Measurements from ENCODE around the gene NSD1. TPM values are rescaled to one million over a fixed set of nuclear protein-coding genes. Genes with fewer than 3 reads are reported as not detected.
"Not testable (repeated sequence)": the region's sequence is repeated elsewhere in the genome, so short reads cannot be mapped to it uniquely, and the experiment has no call there.

NSD1 gene
- total RNA-seq, 2 donors from 2014 or later = 150 to 190 TPM

GRCh38 chr5:177171961-177172360 is 38.4 kb downstream of the NSD1 start:
- Mint-ChIP-seq H3K4me3 (no peak overlapping the region), H3K27me3 (ENCODE audit: insufficient read depth) (no peaks in the 10 kb centered on the region), H3K9me3 (no peaks in the 10 kb centered on the region), H3K27ac (no peak overlapping the region), H3K4me1 (no peaks in the 10 kb centered on the region), H3K36me3 (ENCODE audit: low read depth) (peaks cover 52% of the 10 kb centered on the region)
- no peak for TF ChIP-seq CTCF (conservative IDR thresholded peaks at IDR 0.05)
- WGBS, 2 experiments (ENCODE audit: insufficient coverage in 1 of 2, insufficient read length in 1 of 2) = 80 to 95% methylated on average over 1 to 2 of the region's 2 CpGs
- Histone ChIP-seq H3K4me3 (ENCODE audit: low read length) (no peak overlapping the region), H3K27ac (ENCODE audit: low read depth, low read length) (no peak overlapping the region), H3K9ac (ENCODE audit: extremely low read depth, low read length, poor library complexity, severe bottlenecking) (no peak overlapping the region), H3K36me3 (ENCODE audit: control insufficient read depth, insufficient read depth, low read length) (peaks cover 62% of the 10 kb centered on the region), H3K4me1 (ENCODE audit: control insufficient read depth, insufficient read depth, low read length) (no peaks in the 10 kb centered on the region), H3K27me3 (ENCODE audit: control insufficient read depth, insufficient read depth, low read length, poor library complexity, severe bottlenecking) (no peaks in the 10 kb centered on the region), H3K9me3 (ENCODE audit: control insufficient read depth, low read length) (no peaks in the 10 kb centered on the region)
- DNase-seq = no peak

GRCh38 chr5:177175336-177175735 is 41.8 kb downstream of the NSD1 start:
- Histone ChIP-seq H3K36me3 (ENCODE audit: control insufficient read depth, insufficient read depth, low read length) (peaks cover 49% of the 10 kb centered on the region), H3K4me1 (ENCODE audit: control insufficient read depth, insufficient read depth, low read length) (no peaks in the 10 kb centered on the region), H3K27me3 (ENCODE audit: control insufficient read depth, insufficient read depth, low read length, poor library complexity, severe bottlenecking) (no peaks in the 10 kb centered on the region), H3K4me3 (ENCODE audit: low read length) (no peak overlapping the region), H3K27ac (ENCODE audit: low read depth, low read length) (no peak overlapping the region), H3K9me3 (ENCODE audit: control insufficient read depth, low read length) (no peaks in the 10 kb centered on the region), H3K9ac (ENCODE audit: extremely low read depth, low read length, poor library complexity, severe bottlenecking) (no peak overlapping the region)
- TF ChIP-seq CTCF (conservative IDR thresholded peaks at IDR 0.05) = no peak
- DNase-seq = no peak
- WGBS, 2 experiments (ENCODE audit: insufficient coverage in 1 of 2, insufficient read length in 1 of 2) = 93 to 96% methylated on average over 3 to 4 of the region's 4 CpGs
- Mint-ChIP-seq H3K27me3 (ENCODE audit: insufficient read depth) (no peaks in the 10 kb centered on the region), H3K4me1 (no peaks in the 10 kb centered on the region), H3K36me3 (ENCODE audit: low read depth) (peaks cover 42% of the 10 kb centered on the region), H3K27ac (no peak overlapping the region), H3K9me3 (no peaks in the 10 kb centered on the region), H3K4me3 (no peak overlapping the region)

DNA sequence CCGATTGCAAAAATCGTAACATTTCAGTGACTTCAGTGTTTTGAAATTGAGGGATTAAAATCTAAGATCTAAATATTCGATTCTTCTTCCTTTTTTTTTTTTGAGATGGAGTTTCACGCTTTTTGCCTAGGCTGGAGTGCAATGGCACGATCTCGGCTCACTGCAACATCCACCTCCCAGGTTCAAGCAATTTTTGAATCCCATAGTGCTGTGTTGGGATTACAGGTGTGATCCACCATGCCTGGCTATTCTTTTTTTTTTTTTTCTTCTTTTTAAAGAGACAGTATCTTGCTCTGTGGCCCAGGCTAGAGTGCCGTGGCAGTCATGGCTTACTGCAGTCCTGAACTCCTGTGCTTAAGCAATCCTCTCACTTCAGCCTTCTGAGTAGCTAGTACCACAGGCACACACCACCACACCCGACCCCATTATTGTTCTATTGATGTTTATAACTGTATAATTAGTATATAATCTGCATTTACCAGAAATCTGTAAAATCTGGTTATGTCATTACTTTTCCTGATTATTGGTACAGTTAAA is 42.7 kb downstream of the NSD1 start:
- peaks cover 45% of the 10 kb centered on the region for H3K36me3 Mint-ChIP-seq (ENCODE audit: low read depth)

DNA sequence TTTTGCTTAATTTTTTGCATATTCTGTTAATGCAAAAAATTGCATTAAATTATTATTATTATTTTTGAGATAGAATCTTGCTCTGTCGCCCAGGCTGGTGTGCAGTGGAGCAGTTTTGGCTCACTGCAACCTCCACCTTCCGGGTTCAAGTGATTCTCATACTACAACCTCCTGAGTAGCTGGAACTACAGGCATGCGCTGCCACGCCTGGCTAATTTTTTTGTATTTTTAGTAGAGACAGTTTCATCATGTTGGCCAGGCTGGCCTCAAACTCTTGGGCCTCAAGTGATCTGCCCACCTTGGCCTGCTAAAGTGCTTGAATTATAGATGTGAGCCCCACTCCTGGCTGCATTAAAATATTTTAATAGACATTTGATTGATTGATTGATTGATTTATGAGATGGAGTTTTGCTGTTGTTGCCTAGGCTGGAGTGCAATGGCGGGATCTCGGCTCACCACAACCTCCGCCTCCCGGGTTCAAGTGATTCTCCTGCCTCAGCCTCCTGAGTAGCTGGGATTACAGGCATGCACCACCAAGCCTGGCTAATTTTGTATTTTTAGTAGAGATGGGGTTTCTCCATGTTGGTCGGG is 44.4 kb downstream of the NSD1 start:
- not testable (repeated sequence) for H3K27me3 Mint-ChIP-seq (ENCODE audit: insufficient read depth); H3K4me1 Mint-ChIP-seq; H3K9me3 Mint-ChIP-seq; H3K27ac ChIP-seq (ENCODE audit: low read depth, low read length); H3K27ac Mint-ChIP-seq; H3K9me3 ChIP-seq (ENCODE audit: control insufficient read depth, low read length); DNase-seq; H3K4me3 Mint-ChIP-seq; H3K4me1 ChIP-seq (ENCODE audit: control insufficient read depth, insufficient read depth, low read length); H3K9ac ChIP-seq (ENCODE audit: extremely low read depth, low read length, poor library complexity, severe bottlenecking); H3K4me3 ChIP-seq (ENCODE audit: low read length); H3K27me3 ChIP-seq (ENCODE audit: control insufficient read depth, insufficient read depth, low read length, poor library complexity, severe bottlenecking)
- H3K36me3 Mint-ChIP-seq (ENCODE audit: low read depth) = peaks cover 42% of the 10 kb centered on the region
- WGBS, 2 experiments (ENCODE audit: insufficient coverage in 1 of 2, insufficient read length in 1 of 2) = 89 to 90% methylated on average over 2 to 9 of the region's 9 CpGs
- H3K36me3 ChIP-seq (ENCODE audit: control insufficient read depth, insufficient read depth, low read length) = peaks cover 42% of the 10 kb centered on the region

More for the DNA sequence above, 42.7 kb downstream of the NSD1 start:
- Mint-ChIP-seq H3K9me3 (no peaks in the 10 kb centered on the region), H3K27ac (peak overlapping the region; percentile 30), H3K4me3 (no peak overlapping the region), H3K4me1 (no peaks in the 10 kb centered on the region), H3K27me3 (ENCODE audit: insufficient read depth) (no peaks in the 10 kb centered on the region)
- Histone ChIP-seq H3K4me1 (ENCODE audit: control insufficient read depth, insufficient read depth, low read length) (no peaks in the 10 kb centered on the region), H3K27me3 (ENCODE audit: control insufficient read depth, insufficient read depth, low read length, poor library complexity, severe bottlenecking) (no peaks in the 10 kb centered on the region), H3K27ac (ENCODE audit: low read depth, low read length) (no peak overlapping the region), H3K36me3 (ENCODE audit: control insufficient read depth, insufficient read depth, low read length) (peaks cover 46% of the 10 kb centered on the region), H3K9ac (ENCODE audit: extremely low read depth, low read length, poor library complexity, severe bottlenecking) (no peak overlapping the region), H3K9me3 (ENCODE audit: control insufficient read depth, low read length) (no peaks in the 10 kb centered on the region), H3K4me3 (ENCODE audit: low read length) (no peak overlapping the region)
- DNase-seq = no peak
- 95 to 98% methylated on average over 6 to 7 of the region's 8 CpGs for WGBS, 2 experiments (ENCODE audit: insufficient coverage in 1 of 2, insufficient read length in 1 of 2)
- no peak for TF ChIP-seq CTCF (conservative IDR thresholded peaks at IDR 0.05)
